ENCODE data around the gene SKI.

Gene SKI

DNA sequence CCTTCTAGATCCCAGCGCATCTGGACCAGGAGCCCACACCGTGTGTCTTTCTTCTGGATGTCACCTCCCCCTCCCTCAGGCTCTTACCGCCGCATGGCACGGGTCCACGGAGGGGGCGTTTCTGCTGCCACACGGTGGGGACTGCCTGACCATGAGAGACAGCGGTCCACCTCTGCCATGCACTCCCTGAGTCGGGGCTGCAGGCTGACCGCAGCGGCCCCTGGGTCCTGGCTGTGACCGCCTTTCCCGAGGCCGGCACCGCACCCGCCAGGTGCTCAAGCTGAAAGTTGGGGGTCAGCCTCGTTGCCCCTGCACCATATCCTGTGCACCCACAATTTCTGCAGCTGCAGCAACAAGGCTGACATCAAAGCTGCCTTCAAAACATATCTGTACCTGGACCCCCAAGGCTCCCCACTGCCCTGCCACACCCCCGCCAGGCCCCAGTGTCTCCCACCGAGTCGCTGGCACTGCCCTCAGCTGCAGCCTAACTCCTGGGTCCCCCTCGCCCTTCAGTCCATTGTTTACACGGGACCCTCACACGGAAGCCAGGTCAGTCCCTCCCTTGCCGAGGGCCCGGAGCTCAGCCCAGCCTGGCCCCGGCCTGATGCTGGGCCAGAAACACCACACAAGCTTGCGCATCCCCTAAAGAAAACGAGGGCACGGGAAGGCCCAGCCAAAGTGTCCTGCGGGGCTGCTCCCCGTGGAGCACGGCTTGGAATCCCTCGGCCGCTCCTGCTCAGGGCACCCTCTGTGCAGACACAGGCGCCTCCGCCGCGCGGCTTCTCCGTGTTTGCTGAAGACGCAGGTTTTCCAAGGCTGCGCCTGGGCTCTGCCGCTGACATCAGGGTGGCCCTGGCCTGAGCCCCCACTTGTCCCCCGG lies 111.3 kb downstream of the SKI start:
- DNase-seq = no peak

- DNase-seq = no peak
Observed at GRCh38 chr1:2340086-2340917, 112.2 kb downstream of the SKI start.

GRCh38 chr1:2340918-2341254 lies 112.8 kb downstream of the SKI start:
- no peak for DNase-seq

DNA sequence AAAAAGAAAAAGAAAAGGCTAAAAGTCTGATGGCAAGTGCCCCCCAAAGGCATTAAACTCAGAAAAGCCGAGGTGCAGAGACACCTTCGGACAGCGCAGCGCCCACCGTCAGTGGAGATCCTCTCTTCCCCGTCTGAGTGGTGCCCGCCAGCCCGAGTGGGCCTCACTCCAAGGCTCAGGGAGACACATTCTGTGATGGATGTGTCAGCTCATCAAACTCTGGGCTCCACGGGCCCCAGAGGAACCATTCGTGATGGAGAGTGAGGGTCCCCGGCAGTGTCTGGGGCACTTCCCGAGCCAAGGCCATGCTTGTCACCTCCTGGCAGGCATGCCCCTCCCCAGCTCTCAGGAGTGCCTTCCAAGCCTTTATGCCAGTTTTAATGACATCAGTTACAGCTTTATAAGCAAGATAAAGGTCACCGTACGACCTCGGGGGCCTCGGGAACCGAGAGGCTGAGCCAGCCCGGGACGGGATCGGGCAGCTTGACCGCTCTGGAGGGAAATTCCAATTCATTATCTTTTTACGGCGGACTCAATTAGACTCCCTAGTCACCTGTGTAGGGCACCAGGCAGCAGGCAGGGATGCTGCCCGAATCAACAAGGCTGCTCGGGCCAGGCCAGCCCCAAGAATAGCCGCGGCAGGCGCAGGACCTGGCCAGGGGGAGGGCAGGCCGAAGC lies 113.7 kb downstream of the SKI start:
- no peak for DNase-seq

- no peak for DNase-seq
Observed at GRCh38 chr1:2342384-2343022, 114.4 kb downstream of the SKI start.

DNA sequence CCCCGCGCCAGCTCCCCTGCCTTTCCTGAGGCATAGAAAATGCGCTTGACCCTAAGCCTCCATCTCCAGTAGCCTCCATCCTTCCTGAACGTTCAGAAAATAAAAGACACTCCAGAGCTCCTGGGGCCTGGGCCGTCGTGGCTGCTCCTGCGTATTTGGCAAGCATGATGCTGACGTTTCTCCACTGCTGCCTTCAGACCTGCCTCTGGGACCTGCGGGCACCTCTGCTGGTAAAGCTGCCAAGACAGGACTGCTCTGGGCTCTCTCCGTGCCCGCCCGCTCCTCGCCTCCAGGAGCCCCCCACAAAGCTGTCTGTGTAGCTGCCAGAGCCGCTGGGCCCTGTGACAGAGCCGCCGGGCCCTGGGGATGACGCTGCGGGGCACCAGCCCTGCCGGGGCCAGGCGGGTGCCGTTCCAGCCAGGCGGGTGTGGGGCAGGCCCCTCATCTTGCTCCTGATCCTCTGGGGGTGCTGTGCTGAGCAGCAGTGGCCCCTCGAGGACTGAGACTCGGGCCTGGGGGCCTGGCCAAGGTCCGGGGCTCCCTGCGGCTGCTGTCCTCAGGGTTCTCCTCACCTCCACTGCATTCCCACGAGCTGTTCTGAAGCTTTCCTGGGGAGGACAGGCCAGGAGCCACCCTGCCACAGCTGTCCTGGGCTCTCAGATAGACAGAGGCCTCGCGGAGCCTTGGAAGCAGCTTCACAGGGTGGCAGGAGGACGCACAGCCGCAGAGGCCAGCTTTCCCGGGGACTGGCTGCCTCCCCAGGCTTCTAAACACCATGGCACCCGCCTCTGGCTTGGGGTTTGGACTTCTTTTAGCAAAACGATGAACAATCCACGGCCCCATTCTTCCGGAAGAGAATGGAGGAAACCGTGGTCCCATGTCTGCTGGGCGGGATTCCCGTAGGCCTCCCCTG lies 115.2 kb downstream of the SKI start:
- DNase-seq = peak in 5 of 14 donors; percentile 12 to 45 (median 19)

GRCh38 chr1:2344121-2344681 lies 116.1 kb downstream of the SKI start:
- no peak for DNase-seq

DNA sequence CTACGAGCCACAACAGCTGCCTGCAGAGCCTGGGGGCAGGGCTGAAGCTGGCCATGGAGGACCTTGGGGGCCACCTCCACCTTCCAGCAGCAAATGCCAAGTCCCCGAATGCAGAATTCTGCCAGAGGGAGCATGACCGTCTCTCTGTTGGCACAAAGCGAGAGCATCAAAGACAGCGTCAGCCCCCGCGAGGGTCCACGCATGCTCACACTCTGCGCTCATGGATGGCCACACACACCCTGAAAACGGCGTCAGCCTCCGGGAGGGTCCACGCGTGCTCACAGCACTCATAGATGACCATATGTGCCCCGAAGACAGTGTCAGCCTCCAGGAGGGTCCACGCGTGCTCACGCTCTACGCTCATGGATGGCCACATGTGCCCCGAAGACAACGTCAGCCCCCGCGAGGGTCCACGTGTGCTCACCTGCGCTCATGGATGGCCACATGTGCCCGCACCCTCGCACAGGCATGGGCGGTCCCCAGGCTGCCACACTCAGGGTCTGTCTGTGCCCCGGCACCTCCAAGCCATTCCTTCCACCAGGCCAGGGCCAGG lies 116.7 kb downstream of the SKI start:
- DNase-seq = no peak

- no peak for DNase-seq
Observed at GRCh38 chr1:2345297-2346075, 117.4 kb downstream of the SKI start.

- DNase-seq = no peak
Observed at GRCh38 chr1:2346691-2347408, 118.7 kb downstream of the SKI start.

DNA sequence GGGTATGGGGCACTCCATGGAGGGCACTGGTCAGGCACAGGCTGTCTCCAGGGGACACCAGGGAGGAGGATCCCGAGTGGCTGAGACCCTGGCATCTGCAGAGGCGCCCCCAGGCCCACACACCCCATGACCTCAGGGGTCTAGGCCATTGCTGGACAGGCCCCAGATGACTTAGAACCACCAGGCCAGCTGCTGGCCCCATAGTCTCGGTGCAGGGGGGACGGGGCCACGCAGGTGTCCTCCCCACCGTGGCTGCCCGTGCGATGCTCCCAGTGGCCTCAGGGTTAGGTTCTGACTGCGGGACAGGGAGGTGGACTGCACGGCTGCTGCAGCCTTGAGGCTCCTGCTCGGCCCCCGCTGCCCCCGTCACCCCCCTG lies 119.3 kb downstream of the SKI start:
- no peak for DNase-seq

- DNase-seq = no peak
Observed at GRCh38 chr1:2347896-2348295, 119.8 kb downstream of the SKI start.

GRCh38 chr1:2348346-2349325 lies 120.5 kb downstream of the SKI start:
- DNase-seq = no peak

DNA sequence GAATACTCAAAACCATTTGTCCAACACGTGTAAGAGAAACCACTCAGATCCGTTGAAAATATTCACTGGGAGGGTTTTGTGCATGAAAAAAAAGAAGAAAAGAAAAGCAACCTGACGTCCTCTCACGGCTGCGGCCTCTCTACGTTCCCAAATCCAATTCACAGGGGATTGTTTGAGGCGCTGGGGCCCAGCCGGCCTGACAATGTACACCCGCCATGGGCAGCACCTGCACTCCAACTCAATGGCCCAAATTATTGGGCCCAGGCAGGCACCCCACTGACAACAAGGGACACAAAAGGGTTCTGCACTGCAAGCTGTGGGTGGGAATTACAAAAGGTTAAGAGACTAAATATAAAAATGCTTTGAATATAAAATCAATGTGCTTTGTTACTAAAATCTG lies 121.7 kb downstream of the SKI start:
- no peak for DNase-seq

DNA sequence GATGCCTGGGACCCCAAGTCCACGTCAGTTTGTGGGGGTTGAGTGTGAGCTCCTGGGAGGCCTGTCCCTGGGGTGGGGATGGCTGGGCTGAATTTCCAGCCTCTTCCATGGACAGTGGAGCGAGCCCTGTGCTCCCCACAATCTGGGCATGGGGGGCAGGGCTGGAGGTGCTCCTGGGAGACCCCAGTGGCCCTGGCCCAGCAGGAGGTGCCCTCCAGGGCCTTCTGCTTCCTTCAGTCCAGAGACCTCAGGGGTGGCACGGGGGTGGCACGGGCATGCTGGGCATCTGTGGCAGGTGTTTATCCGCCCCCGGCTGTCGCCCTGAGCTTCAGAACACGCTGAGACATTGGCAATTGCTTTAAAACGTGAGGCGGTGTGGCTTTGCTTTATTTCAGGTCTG lies 122.4 kb downstream of the SKI start:
- no peak for DNase-seq

DNA sequence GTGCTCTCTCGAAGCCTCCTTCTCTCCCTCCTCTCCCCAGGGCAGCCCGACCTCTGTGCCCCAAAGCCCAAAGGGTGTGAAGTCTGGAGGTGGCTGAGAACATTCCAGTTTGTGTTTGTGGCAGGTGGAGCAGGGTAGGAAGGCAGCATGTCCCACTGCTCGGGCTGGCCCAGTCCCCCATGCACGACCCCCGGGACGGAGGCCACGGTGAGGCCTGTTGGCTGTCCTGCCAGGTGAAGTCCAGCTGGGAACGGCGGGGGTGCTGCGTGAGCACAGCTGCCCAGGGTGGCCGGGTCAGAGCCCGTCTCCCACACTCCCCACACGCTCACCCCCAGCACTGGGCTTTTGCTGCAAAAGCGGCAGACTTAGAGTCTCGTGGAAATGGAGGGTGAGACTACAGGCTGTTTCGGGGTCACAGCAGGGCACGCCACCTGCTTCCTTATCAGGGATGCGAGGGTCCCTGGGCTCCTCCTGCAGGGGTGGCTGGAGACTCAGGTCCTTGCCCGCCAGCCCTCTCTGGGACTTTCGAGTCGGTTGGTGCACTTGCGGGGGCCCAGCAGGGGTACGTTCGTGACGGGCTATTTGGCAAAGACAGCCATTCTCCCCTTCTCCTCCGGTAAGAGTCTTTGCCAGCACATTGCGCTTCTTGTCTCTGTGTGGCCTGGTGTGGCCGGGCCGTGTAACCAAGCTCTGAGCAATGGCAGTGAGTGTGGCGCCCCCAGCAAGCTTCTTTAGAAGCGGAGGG lies 123.0 kb downstream of the SKI start:
- no peak for DNase-seq

DNA sequence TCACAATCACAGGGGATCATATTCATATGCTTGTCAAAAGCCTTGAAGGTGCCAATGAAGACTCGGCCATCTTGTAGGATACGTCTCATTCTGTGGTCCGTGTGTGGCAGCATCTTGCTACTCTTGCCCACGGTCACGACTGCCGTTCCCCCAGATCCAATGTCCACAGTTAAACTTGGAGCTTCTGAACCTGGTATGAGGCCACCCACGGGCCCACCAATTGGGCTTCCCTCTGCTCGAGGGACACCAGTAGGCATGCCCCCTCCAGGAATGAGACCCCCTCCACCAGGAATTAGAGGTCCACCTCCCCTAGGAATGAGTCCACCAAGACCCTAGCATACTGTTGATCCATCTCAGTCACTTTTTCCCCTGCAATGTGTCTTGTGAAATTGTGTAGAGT lies 123.6 kb downstream of the SKI start:
- no peak for DNase-seq

Data from C1 segment of cervical spinal cord (tissue), 14 donors.